CD4-positive, alpha-beta T cell treated with Interferon alpha-2 for 1 hour (primary cell): ENCODE measurements around the gene GRM3.

Source experiments
- DNase-seq, 2 donors: peaks; one replicate each; pipeline ENCODE4 v3.0.0-alpha.2; 2020 to 2022

Gene GRM3

DNA sequence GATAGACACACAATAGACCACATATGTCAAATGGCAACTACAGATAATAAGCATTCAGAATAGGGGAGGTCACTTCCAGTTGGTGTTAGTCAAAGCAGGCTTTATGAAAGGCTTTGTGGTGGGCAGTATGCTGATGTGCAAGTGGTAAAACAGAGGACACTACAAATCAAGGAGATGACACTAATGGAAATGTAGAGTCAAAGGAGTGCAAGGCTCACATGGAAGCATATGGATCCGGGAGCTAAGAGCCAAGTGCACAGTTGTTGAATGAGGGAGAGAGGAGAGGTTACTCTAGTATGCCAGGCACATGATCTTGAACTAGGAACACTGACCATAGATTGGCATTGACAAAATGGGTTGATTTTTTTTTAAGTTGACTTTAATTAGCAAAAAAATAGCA, 62.7 kb downstream of the GRM3 start:
- DNase-seq, result no peak

DNA sequence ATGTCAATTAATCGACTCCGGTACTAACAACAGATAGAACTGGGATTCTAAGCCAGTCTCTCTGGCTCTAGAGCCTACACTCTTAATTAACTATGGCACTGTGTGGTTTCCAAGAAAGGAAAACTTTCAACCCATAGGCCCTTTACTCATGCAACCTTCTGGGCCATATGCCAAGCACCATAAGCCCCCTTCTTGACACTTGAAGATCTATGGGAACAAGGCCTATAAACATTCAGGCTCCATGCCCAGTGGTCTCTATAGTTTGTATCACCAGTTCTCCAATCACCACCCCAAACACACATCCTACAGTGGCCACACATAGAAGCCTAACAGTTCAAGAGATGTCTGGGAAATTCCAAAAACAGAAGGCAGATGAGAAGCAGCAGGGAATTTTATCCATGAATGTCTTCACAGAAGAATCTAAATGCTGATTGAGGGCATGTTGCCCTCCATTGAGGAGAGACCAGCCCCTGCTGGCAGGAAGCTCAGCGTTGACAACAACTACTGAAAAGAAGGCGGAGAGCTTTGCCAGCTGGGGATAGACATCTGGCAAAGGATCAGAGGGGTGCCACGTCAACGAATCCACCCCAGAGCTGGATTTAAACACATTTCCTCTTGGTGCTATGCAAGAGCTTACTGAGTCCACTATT, 64.4 kb downstream of the GRM3 start:
- no peak for DNase-seq

DNA sequence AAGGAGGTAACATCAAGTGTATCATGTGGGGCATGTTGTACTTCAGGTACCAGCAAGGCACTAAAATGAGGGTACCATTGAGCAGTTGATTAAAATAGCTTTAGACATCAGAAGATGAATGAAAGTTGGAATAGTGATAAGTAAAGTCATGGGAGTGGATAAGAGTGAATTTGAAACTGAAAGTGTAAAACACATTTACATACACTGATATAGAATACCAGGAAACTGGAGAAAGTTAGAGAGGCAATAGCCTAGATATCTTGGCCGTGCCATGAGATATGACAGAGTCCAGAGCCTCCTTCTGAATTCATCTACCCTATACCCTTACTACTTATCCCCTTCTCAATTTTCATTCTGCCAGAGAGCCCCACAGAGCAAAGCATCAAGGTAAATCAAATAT, 76.6 kb downstream of the GRM3 start:
- DNase-seq, result no peak

DNA sequence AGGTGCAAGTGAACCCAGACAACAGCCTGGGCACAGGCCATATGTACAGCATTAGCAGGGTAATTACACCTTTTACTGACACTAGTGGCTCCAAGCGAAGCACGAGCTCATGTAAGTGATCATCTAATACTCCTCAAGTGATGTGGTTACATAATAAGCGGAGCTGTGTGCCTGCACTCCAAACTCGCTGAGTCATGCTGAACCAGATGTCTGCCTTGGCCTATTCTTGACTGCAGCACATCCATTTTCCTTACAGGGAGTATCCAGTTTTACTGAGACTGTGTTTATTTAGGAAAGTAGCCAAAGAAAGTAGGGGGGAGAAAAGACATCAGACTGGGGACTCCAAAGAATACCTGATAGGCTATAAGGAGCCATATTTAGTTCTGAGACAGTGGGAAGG, 90.1 kb downstream of the GRM3 start:
- DNase-seq, result peak in 1 of 2 donors; percentile 1

DNA sequence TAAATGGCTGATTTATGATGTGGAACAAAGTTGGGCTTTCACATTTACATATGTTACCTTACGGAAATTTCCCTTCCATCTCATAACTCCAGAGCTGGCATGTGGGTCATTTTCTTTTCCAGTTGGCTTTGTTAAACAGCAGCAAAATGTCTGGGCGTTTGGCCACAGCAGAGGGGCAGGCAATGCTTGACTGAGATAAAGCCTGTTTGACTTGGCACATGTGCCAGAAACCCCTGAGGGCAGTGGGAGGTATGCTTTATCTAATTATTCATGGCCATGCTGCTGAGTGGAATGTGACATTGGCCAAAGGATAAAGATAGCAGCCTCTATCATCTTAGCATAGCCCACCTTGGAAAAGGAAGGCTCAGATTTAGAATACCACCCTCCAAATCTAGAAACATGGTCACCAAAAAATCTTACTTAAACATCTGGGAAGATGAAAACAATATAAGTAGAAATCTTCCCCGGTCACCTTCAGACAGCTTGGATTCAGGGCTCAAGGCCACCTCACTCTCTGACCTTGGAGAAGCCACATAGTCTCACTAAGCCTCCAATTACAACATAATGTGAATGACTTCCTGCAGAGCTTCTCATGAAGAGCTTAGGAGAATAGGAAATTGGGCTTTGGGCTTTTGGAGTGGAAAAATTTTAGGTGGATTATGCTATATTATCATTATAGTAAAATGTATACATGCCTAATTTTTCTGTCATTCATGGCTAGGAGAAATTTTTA, 101.5 kb downstream of the GRM3 start:
- DNase-seq, result no peak

DNA sequence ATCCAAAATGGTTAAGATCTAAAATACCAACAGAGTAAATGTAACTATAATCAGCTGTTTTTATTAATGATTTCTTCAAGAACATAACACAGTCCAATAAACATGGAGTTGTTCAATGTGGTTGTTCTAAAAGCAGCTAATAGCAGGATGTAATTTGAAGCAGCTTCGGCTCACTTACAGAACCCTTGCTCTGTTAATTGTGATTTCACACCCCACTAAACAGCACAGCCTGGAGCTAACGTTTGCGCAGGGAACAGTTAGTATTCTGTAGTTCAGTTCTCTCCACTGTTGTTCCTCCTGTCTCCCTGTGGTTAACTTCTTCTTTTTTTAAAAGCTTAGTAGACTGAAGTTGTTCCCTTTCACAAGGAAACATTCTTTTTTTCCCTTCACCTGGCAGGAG, 104.0 kb downstream of the GRM3 start:
- DNase-seq, result no peak

DNA sequence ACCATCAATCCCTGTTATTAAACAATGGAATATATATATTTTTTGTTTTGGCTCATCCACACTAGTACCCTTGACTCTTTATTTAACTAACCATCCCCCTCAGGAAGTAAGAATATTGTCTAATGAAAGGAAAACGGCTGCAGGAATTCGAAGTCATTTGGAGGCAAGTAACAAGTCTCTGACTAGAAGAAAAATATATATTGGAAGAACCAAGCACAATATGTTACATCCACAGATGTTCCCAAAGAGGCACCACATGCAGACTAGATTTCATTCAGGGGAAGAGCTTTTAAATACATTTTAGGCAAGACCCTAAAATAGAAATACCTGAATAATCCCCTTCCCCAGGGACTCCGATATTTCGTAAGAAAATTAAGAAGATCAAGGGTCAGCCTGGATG, 104.5 kb downstream of the GRM3 start:
- DNase-seq, result no peak

DNA sequence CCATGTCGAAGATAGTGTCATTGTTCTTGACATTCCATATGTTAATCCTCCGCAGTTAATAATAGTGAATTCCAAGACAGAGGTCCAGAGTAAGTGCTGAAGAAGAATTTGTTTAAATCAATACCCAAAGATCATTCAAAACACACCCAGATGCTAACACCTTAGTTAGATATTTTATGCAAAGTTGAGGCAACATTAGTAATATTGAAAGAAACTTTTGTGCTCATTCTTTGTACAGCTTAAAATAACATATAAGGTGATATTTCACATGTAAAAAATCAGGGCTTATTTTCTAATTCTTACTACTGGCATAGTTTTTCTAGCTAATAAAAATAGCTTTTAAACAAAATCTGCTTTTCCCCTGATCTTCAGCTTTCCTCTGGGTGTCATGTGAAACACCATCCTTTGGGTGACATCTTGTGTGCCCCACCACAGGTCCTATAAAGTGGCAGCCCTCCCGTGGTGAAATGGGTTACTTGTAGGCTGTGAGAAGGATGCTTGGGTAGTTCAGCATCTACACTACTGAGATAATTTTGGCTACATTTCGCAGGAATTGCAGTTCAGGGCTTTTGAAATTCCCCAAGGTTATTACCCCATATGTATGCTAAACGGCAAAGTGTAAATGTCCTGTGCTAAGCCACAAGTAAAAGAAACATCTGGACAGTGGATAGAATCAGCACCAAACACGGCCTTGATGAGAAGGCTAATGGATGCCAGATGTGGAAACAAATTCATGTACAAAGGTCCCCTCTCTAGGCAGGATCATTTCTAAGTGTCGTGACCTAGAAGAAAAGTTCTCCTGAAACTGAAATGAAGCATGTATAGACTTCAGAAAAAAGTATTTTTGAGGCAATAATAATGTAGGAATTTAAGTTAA, 105.4 kb downstream of the GRM3 start:
- DNase-seq, result no peak

DNA sequence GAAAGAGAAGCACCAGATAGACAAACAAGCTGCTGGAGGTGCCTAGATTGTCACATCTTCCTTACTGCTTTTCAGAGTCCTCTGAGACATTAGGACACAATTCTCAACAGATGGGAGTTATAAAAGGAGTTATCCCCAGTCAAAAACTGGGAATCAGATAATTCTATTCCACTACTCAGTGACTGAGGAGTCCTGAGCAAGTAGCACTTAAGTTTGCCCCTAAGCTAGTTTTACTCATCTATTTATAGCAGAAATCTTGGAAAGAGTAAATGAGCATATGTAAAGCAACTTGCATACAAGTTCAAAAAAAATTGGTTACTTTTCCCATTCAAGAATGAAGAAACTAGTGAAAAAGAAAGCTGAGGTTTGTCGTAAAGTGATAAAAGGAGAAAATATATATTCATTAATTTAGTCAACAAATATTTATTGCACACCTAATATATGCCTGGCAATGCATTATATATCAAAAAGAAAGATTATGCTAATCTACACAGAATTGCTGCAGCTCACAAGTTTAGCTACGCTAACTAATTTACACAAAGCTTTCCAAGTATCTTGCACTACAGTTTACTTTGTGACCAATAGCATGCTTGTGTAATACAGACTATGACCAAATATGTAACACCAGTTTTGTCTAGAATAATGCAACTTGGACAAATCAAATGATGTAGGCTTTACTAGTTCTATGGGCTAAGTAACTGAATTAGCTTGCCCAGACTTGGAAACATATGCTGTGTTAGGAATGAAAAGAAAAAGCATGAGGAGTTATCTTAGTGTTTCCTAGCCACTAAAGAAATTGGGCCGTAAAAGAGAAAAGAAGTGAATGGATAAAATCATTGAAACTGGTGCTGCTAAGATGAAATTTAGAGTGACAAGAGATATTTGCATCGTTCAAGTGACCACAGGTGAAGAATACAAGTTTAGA, 106.3 kb downstream of the GRM3 start:
- no peak for DNase-seq

DNA sequence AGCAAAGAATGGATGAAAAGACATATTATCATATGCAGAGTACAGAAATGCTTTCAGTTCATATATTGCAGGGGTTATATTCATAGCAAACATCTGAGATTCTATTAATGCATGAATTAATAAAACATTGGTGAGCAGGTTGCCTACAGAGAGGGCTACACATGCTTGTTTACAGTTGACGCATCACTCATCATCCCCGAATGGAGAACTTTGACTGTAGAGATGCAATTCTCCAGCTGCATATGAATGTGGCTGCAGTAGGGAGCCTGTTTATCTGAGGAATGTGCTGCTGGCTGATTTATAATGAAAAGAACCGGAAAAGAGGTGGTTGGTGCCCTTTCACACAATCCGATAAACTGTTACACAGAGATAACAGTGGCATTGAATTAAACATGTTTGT, 116.5 kb downstream of the GRM3 start:
- DNase-seq, result no peak

DNA sequence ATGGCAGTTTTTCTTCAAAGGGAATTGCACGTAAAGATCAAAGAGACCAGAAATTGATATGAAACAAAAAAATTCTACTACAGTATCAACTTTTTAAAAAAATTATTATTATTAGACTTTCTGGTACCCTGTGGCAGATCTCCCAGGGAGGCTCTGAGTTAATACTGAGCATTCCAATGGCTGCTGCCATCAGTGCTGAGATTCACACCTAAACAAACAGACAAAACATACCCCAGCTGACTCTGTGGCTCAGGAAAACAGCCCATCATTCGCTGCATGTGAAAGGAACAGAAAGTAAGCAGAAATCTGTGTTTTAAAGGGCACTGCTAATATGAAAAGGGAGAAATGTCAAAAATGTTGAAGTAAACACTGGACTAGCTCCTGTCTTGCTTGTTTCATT, 118.4 kb downstream of the GRM3 start:
- DNase-seq, result no peak

DNA sequence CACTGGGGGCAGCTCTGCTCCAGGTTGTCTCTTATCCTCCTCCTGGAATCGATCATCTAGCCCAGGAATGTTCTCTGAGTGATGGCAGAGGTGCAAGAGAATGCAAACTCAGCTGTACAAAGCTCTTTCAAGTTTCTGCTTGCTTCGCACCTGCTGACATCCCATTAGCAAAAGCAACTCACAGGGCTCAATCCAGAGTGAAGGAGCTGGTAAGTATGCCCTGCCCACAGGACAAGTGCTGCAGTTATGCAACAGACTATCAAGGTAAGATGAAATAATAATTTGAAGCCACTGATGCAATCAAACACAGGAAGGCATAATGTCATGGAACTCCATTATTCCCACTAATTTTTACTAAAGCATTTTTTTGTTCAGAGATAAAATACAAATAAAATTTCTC, 122.2 kb downstream of the GRM3 start:
- DNase-seq, result no peak

DNA sequence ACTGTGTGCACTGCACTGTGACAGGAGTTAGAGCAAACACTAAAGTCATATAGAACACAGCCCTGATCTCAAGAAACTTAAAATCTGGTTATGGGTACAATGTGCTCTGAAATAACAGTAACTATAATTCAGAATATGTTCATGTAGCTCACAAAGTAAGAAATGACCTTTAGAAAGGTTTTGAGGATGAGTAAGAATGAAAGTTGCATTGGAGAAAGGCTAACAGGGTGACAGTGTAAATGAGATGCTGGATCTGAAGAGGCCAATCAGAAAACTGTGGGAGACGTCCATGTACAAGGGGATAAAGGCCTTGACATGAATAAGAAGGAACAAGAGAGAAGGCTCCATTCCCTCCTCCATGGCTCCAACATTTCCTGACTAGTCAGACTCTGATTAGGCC, 124.7 kb downstream of the GRM3 start:
- DNase-seq, result no peak

DNA sequence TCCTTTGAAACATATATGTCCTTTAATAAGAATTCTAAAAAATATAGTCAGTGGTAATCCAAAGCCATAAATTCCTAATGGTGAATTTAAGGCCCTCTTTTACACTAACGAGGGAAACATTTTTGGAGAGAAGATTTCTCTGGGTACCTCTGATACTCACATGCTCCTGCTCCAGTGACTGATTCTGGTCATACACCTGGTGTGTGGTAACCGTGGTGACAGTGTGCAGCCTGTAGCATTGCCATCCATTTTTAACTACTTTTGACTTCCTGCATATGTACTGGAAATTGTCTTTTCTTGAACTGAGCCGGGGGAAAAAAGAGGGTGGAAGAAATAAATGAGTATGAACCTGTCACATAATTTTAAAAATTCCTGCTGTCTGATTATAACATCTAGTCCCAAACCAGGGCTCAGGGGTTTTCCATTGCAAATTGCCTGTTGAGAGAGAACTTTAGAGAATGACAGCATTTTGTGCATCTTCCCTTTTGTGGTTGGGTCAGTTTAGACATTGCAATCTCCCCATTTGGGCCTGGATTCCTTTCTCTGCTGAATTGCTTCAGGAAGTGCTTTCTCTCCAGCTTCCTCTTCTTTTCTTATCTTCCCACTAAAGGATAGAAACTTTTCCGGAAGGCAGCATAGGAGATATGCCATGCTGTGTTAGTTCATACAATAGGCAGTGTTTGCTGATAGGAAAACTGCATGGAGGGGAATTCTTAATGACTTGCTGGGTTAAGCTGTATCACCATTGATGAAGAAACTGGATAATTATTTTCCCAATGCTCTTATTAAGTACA, 125.5 kb downstream of the GRM3 start:
- no peak for DNase-seq

DNA sequence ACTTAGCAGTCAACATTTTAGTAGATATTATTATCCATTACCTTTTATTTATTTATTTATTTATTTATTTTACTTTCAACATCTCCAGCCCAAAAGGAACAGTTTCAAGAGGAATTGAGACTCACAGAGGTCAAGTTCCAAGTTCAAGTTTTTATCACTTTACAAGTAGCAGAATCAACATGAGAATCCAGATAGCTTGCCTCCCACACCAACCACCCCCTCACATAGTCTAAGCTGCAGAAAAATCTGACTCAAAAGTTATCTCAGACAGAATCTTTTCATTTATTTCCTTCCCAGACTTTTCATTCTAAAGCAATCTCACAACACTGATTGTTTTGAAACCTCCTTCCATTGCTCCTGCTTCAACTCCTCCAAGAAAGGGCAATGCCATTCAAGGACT, 129.6 kb downstream of the GRM3 start:
- no peak for DNase-seq

DNA sequence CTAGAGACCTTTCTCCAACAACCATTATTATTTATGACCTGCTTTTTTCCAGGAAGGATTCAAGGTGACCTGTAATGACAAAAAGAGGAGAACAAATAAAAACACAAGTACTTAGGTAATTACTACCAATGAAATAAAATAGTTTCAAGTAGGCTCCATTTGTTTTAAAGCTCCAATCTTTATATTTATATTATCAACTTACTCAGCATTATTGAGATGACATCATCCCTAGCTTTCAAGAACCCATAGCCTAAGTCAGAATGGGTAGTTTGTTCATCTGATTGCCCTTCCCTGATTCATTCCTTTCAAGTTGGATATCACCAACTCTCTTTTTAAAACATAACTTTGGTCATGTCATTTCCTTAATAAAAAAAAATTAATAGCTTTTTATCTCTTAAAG, 131.5 kb downstream of the GRM3 start:
- no peak for DNase-seq

DNA sequence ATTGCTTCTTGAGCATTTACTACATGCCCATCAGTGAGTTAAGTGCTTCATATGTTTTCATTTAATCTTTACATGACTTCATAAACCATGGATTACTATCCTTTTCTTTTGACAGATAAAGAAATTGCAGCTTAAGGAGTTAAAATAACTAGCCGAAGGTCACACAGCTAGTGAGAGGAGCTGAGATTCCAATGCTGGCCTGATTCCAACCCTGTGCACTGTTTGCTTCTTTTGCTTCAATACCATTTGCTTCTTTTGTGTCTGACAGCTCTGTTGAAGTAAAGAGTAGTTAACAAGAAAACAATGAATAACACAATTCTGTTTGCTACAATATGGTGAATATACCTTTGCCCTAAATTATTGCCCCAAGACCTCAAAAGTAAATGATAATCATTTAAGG, 132.4 kb downstream of the GRM3 start:
- DNase-seq, result no peak

DNA sequence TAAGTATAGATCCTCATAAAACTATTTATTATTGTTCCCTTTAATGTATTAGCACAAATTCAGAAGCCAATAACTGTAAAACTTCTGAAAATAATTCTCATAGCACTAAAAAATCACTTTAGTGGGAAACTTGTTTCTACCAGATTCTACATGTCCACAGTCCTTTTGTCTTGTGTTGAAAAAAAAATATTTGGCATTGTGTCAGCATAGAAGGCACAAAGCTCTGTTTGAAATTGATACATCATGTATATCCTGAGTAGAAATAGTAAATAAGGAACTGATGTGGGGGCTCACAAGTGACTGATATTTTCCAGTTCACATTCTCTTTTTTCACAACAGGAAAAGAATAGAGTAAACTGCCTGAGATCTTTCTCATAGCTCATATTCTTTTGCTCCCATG, 134.6 kb downstream of the GRM3 start:
- no peak for DNase-seq

DNA sequence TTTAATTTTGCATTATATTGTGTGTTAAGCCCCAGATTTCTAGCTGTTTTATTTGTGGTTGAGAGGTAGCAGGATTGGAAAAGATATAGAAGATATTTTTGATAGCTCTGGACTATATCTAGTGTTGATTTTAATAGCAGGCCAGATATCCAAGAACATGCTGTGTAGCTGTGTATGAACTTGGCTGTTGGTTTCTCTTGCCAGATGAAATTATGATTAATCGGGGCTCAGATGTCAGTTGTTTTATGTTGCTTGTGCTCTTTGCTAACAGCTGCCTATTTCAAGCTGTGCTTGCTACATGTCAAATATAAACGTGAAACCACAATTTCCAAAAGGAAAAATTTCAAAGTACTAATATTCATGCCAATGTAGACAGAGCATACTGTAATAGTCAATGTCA, 141.1 kb downstream of the GRM3 start:
- DNase-seq, result no peak

DNA sequence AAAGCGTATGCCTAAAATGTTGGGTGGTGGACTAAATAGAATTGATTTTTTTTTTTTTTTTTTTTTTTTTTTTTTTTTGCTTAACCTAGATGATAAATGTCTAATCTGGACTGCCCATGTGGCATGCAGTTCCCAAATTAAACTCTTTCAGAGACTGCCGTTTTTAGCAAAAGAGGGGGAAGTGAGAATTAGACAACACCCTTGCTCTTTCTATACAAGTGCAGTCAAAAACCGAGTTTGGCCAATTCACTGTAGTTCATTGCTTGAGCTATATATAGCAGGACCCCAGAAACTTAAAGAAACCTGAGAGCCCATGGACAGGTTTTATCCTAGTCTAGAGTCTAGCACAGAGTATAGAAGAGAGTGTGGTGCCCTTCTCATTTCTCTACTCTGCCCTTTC, 141.9 kb downstream of the GRM3 start:
- DNase-seq, result no peak

DNA sequence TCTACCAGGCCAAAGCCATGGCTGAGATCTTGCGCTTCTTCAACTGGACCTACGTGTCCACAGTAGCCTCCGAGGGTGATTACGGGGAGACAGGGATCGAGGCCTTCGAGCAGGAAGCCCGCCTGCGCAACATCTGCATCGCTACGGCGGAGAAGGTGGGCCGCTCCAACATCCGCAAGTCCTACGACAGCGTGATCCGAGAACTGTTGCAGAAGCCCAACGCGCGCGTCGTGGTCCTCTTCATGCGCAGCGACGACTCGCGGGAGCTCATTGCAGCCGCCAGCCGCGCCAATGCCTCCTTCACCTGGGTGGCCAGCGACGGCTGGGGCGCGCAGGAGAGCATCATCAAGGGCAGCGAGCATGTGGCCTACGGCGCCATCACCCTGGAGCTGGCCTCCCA, 142.7 kb downstream of the GRM3 start:
- DNase-seq, result no peak

DNA sequence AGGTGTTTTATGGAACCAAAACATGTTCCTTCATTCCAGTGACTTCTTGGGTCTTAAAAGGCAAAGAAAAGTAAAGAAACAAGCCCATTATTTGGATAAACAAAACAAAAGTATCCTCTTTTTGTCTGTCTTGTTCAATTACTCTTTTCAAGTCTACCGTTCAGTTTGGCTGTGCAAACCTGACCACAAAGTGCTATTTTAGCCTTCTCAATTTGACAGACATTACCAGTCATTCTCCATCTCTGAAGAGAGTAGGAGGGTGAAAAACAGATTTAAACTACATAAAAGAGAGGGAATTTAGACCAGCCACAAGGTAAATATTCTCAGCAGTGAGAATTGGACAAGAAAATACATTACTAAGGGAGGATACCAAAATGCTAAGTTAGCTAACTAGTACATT, 145.2 kb downstream of the GRM3 start:
- DNase-seq, result no peak
